Measurements from ENCODE around the gene KLHDC9.

The KLHDC9 gene

DNA sequence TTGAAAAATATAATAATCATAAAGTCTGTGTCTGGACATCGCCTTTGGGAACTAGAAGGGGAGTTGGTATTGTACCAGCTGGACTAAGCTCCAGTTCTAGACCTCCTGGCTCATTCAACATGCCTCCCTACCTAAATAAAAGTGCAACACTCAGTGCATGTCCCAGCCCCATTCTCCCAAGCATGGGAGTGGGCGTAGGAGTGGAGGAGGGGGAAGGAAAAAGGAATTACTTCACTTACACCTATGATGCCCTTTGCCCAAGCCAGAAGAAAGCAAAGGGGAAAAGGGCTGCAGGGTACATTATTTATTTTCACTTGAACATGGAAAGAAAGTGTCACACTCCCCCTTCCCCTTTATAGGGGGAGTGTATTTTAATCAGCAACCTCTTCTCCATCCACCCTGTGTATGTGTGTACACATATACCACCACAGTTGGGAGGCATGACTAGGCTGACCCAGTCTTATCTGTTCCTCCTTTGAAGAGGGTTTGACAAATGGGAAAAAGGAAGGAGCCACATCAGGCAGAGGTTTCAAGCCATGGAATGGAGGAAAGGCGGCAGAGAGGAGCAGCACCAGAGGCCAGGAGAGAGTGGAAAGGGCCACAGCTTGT is 23.0 kb downstream of the KLHDC9 start:
- no peak overlapping the region for H3K4me3 ChIP-seq (ENCODE audit: low read length)
- TF ChIP-seq, protein P1, sequence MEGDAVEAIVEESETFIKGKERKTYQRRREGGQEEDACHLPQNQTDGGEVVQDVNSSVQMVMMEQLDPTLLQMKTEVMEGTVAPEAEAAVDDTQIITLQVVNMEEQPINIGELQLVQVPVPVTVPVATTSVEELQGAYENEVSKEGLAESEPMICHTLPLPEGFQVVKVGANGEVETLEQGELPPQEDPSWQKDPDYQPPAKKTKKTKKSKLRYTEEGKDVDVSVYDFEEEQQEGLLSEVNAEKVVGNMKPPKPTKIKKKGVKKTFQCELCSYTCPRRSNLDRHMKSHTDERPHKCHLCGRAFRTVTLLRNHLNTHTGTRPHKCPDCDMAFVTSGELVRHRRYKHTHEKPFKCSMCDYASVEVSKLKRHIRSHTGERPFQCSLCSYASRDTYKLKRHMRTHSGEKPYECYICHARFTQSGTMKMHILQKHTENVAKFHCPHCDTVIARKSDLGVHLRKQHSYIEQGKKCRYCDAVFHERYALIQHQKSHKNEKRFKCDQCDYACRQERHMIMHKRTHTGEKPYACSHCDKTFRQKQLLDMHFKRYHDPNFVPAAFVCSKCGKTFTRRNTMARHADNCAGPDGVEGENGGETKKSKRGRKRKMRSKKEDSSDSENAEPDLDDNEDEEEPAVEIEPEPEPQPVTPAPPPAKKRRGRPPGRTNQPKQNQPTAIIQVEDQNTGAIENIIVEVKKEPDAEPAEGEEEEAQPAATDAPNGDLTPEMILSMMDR (IDR thresholded peaks at IDR 0.05; ENCODE audit: insufficient read depth, low read depth, low read length, missing control alignments): no peak
- no peak for DNase-seq (ENCODE audit: low read depth)

DNA sequence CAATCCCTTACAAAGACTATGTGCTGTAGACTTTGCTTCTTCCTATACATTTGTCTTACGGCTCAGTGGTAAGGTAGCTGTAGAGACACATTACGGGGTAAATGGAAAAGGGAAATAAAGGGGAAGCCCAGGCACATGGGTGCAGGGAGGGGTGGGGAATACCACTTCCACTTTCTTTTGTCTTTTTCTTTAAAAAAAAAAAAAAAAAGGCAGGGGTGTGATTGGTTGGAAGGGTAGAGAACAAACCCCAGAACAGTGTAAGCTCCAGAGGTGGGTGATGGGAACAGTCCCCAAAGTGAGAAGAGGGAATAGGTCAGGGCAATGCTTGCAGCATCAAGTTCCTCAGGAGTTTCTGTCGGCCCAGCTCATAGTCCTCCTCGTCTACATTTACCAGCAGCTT is 23.7 kb downstream of the KLHDC9 start:
- no peak overlapping the region for H3K4me3 ChIP-seq (ENCODE audit: low read length)
- TF ChIP-seq, protein P1 (IDR thresholded peaks at IDR 0.05; ENCODE audit: insufficient read depth, low read depth, low read length, missing control alignments): no peak
- no peak for DNase-seq (ENCODE audit: low read depth)

DNA sequence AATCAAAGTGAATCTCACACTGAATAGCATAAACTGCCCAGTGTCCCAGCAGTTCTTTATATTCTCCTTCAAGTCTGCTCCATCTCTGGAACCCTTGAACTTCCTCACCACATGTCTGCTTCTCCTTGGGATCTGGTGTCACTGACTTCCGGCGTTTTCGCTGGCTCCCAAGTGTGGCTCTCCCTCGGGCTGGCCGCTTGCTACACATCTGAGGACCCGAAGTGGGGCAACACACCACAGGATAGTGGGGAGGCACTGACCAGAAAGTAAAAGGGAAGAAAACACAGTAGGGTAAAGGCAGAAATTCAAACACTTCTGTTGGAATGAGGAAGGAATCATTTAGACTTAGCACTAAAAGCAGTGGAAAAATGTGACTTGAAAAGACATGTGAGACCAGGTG is 24.8 kb downstream of the KLHDC9 start:
- TF ChIP-seq, protein P1 (IDR thresholded peaks at IDR 0.05; ENCODE audit: insufficient read depth, low read depth, low read length, missing control alignments): no peak
- no peak for DNase-seq (ENCODE audit: low read depth)
- no peak overlapping the region for H3K4me3 ChIP-seq (ENCODE audit: low read length)

DNA sequence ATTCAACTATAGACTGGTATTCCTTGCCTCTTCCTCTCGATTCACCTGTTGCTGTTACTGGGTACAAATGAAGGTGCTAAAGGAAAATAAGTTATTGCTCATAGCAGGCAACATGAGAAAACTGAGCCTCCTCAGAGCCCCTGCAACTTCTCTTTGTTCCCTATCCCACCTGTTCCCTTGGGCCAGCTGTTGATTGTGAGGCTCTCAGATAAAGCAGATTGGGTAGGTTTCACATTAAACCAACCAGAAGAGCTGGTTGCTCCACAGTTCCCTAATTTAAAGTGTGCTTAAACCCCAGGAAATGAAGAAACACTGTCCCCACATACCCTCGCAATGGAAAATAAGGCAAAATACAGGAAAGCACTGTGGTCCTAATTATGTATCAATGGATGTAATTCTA is 29.5 kb downstream of the KLHDC9 start:
- H3K4me3 ChIP-seq (ENCODE audit: low read length): no peak overlapping the region
- TF ChIP-seq, protein P1 (IDR thresholded peaks at IDR 0.05; ENCODE audit: insufficient read depth, low read depth, low read length, missing control alignments): no peak
- DNase-seq (ENCODE audit: low read depth): no peak

DNA sequence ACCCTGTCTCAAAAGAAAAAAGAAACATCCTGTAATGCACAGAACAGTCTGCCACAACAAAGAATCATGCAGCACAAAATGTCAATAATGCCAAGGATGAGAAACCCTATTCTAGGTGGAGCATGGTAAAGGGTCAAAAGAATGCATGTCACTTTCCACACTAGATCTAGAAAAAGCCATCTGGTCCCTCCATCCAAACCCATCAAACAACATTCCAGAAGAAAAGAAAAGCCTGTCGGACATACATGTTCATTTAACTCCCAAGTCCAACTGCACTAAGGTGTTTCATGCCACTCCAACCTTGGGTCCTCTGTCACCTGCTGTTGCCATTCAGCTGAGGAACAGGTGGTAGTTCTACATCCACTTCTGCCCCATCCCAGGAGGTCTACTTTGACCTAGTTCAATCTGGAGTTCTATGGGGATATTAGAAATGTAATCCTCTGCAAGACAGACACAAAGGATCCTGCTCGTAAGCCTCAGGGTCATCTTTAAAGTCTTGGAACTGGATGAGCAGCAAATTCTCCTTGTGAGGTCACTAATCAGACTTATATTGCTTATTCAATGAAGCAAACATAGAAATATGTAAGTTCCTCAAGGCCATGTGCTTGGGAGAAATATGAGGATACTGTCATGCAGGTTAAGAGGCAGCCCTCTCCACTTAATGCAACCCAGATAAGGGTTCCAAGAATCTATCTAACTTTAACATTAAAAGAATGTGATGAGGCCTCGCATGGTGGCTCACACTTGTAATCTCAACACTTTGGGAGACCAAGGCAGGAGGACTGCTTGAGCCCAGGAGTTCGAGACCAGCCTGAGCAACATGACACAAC is 30.6 kb downstream of the KLHDC9 start:
- H3K4me3 ChIP-seq (ENCODE audit: low read length): no peak overlapping the region
- DNase-seq (ENCODE audit: low read depth): no peak
- TF ChIP-seq, protein P1 (IDR thresholded peaks at IDR 0.05; ENCODE audit: insufficient read depth, low read depth, low read length, missing control alignments): no peak

DNA sequence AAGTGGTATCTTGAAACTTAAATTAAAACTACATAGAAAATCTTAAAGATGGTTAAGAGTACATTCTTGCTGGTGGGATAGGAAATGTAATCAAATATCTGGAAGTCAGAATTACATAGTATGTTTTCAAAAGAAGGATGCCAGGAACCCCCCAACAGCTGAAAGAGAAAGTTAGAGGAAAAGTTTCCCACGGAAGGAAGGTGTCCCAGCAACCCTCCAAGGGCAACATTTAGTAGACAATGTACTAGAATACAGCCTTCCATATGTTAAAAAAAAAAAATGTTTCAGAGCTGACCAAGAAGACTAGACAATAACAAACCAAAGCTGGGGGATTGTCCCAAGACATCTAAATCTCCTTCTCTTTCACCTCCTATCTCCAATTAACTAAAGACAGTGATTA is 32.1 kb downstream of the KLHDC9 start:
- no peak overlapping the region for H3K4me3 ChIP-seq (ENCODE audit: low read length)
- TF ChIP-seq, protein P1 (IDR thresholded peaks at IDR 0.05; ENCODE audit: insufficient read depth, low read depth, low read length, missing control alignments): no peak
- no peak for DNase-seq (ENCODE audit: low read depth)
